Right lobe of liver (tissue), 4 donors: ENCODE results near the gene RAB1A.

Experiments used
- CTCF ChIP-seq, 4 donors: fragments of 200-600 bp in 3 of 4; fragments of 450-650 bp in 1 of 4; IDR thresholded peaks; one replicate each; pipeline versions ENCODE4 v1.5.1 to v1.8.0; 2016 to 2022; ENCODE audit warnings: antibody characterized with exemption in 4 of 4, mild to moderate bottlenecking in 2 of 4
- POLR2A ChIP-seq: fragments of 450-650 bp; IDR thresholded peaks from one replicate; pipeline ENCODE4 v1.6.1; 2017; ENCODE audit warnings: antibody characterized with exemption, mild to moderate bottlenecking
- donor health status: DM: no; HTN: no; CAD: no.
- donor health status: DM: no; HTN: no; CAD: no.
- donor health status: DM: no; HTN: yes; CAD: no.

GRCh38 chr2:65067806-65068553 is 61.9 kb downstream of the RAB1A start:
- TF ChIP-seq POLR2A (no peak), CTCF (IDR thresholded peaks at IDR 0.05) (no peak)
